H9 (cell line): ENCODE results near the gene ACTN4. TPM values are rescaled to one million over a fixed set of nuclear protein-coding genes. Genes with fewer than 3 reads are reported as not detected.

ENCODE experiments used
- DNase-seq: peaks from one replicate; pipeline ENCODE4 v3.0.0-alpha.2; 2017
- H2AFZ ChIP-seq: one replicate; pipeline ENCODE4 v1.6.1; 2013; ENCODE audit warnings: mild to moderate bottlenecking, low read length, control low read depth, moderate library complexity
- H2AK5ac ChIP-seq: 2 replicates; pipeline ENCODE4 v1.6.1; 2013; ENCODE audit warnings: low read length, control low read depth, mixed read lengths; ENCODE audit not compliant: insufficient read length
- H2BK120ac ChIP-seq: one replicate; pipeline ENCODE4 v1.6.1; 2013; ENCODE audit warnings: low read depth, mild to moderate bottlenecking, low read length, control low read depth, inconsistent platforms; ENCODE audit not compliant: poor library complexity, severe bottlenecking
- H2BK12ac ChIP-seq: 2 replicates; pipeline ENCODE4 v1.6.1; 2013; ENCODE audit warnings: low read length, control low read depth, mixed read lengths, low read depth; ENCODE audit not compliant: insufficient read length
- H2BK15ac ChIP-seq: 2 replicates; pipeline ENCODE4 v1.6.1; 2013; ENCODE audit warnings: low read depth, low read length, control low read depth
- H2BK20ac ChIP-seq: one replicate; pipeline ENCODE4 v1.6.1; 2013; ENCODE audit warnings: low read depth, mild to moderate bottlenecking, low read length, control low read depth, inconsistent platforms; ENCODE audit not compliant: poor library complexity, severe bottlenecking
- H2BK5ac ChIP-seq: 2 replicates; pipeline ENCODE4 v1.6.1; 2013; ENCODE audit warnings: low read length, control low read depth, mixed read lengths; ENCODE audit not compliant: insufficient read length
- H3K14ac ChIP-seq: 2 replicates; pipeline ENCODE4 v1.6.1; 2013; ENCODE audit warnings: low read length, control low read depth; ENCODE audit not compliant: insufficient read depth
- H3K18ac ChIP-seq: 2 replicates; pipeline ENCODE4 v1.6.1; 2013; ENCODE audit warnings: low read depth, mild to moderate bottlenecking, mixed read lengths, low read length, control low read depth; ENCODE audit not compliant: insufficient read length
- H3K23ac ChIP-seq: 2 replicates; pipeline ENCODE4 v1.6.1; 2013; ENCODE audit warnings: low read length, control low read depth, mixed read lengths, low read depth; ENCODE audit not compliant: insufficient read length
- H3K23me2 ChIP-seq: 2 replicates; pipeline ENCODE4 v1.6.1; 2013; ENCODE audit warnings: low read depth, mild to moderate bottlenecking, mixed read lengths, low read length, control low read depth; ENCODE audit not compliant: insufficient read length, poor library complexity, severe bottlenecking
- H3K27ac ChIP-seq: 2 replicates; pipeline ENCODE4 v1.5.1; 2013; ENCODE audit warnings: low read length, control low read depth, mixed read lengths, low read depth; ENCODE audit not compliant: insufficient read length
- H3K27me3 ChIP-seq: 2 replicates; pipeline ENCODE4 v1.6.1; 2013; ENCODE audit warnings: low read length, control low read depth, inconsistent platforms; ENCODE audit not compliant: insufficient read depth
- H3K4ac ChIP-seq: 2 replicates; pipeline ENCODE4 v1.6.1; 2013; ENCODE audit warnings: low read depth, mild to moderate bottlenecking, control low read depth, inconsistent platforms, low read length, moderate library complexity
- H3K4me1 ChIP-seq: 2 replicates; pipeline ENCODE4 v1.6.1; 2013; ENCODE audit warnings: low read length, control low read depth, inconsistent platforms; ENCODE audit not compliant: insufficient read depth
- H3K4me2 ChIP-seq: 2 replicates; pipeline ENCODE4 v1.6.1; 2013; ENCODE audit warnings: low read length, control low read depth, mixed read lengths; ENCODE audit not compliant: insufficient read length, insufficient read depth
- H3K56ac ChIP-seq: 2 replicates; pipeline ENCODE4 v1.6.1; 2013; ENCODE audit warnings: low read depth, mild to moderate bottlenecking, mixed read lengths, low read length, control low read depth; ENCODE audit not compliant: insufficient read length
- H3K79me1 ChIP-seq: 2 replicates; pipeline ENCODE4 v1.6.1; 2013; ENCODE audit warnings: low read depth, mild to moderate bottlenecking, moderate library complexity, low read length, control low read depth, inconsistent platforms; ENCODE audit not compliant: insufficient read depth, poor library complexity, severe bottlenecking
- H3K79me2 ChIP-seq: 2 replicates; pipeline ENCODE4 v1.6.1; 2013; ENCODE audit warnings: low read length, control low read depth, inconsistent platforms; ENCODE audit not compliant: insufficient read depth
- H3K9ac ChIP-seq: 2 replicates; pipeline ENCODE4 v1.6.1; 2013; ENCODE audit warnings: low read length, control low read depth, mixed read lengths; ENCODE audit not compliant: insufficient read length; ENCODE audit errors: extremely low read depth
- H3K9me3 ChIP-seq: one replicate; pipeline ENCODE4 v1.6.1; 2013; ENCODE audit warnings: low read depth, low read length, inconsistent platforms; ENCODE audit not compliant: control insufficient read depth
- H3T11ph ChIP-seq: one replicate; pipeline ENCODE4 v1.6.1; 2013; ENCODE audit warnings: mild to moderate bottlenecking, low read length, control low read depth, inconsistent platforms
- H4K20me1 ChIP-seq: one replicate; pipeline ENCODE4 v1.6.1; 2013; ENCODE audit not compliant: control insufficient read depth, insufficient read length, insufficient read depth
- H4K5ac ChIP-seq: 2 replicates; pipeline ENCODE4 v1.6.1; 2013; ENCODE audit warnings: low read depth, mild to moderate bottlenecking, mixed read lengths, low read length, control low read depth; ENCODE audit not compliant: insufficient read length
- H4K8ac ChIP-seq: replicated peaks from 2 replicates; pipeline ENCODE4 v1.6.1; 2013; ENCODE audit warnings: low read length, control low read depth, mixed read lengths, low read depth; ENCODE audit not compliant: insufficient read length
- H4K91ac ChIP-seq: 2 replicates; pipeline ENCODE4 v1.6.1; 2013; ENCODE audit warnings: low read depth, mild to moderate bottlenecking, moderate library complexity, mixed read lengths, low read length, control low read depth; ENCODE audit not compliant: insufficient read length
- H3K27ac Mint-ChIP-seq, 3 experiments: 2 replicates in 2 of 3; 3 replicates in 1 of 3; pipeline ENCODE4 v1.8.0; 2020 to 2021; ENCODE audit warnings: mixed read lengths in 3 of 3, mild to moderate bottlenecking in 1 of 3, moderate library complexity in 1 of 3
- H3K27me3 Mint-ChIP-seq: 2 replicates; pipeline ENCODE4 v1.8.0; 2021; ENCODE audit warnings: low read depth, mild to moderate bottlenecking, moderate library complexity, mixed read lengths
- H3K36me3 Mint-ChIP-seq, 3 experiments: 2 replicates in 2 of 3; 3 replicates in 1 of 3; pipeline ENCODE4 v1.8.0; 2020 to 2021; ENCODE audit warnings: low read depth in 3 of 3, mixed read lengths in 3 of 3; ENCODE audit not compliant: insufficient read depth in 1 of 3
- H3K4me1 Mint-ChIP-seq, 2 experiments: 2 replicates each; pipeline ENCODE4 v1.8.0; 2020; ENCODE audit warnings: mixed read lengths in 2 of 2
- H3K4me3 Mint-ChIP-seq, 2 experiments: 2 replicates in 1 of 2; 3 replicates in 1 of 2; pipeline ENCODE4 v1.8.0; 2020 to 2021; ENCODE audit warnings: mild to moderate bottlenecking in 2 of 2, mixed read lengths in 2 of 2, moderate library complexity in 1 of 2
- H3K9me3 Mint-ChIP-seq, 2 experiments: 2 replicates in 1 of 2; 3 replicates in 1 of 2; pipeline ENCODE4 v1.8.0; 2020; ENCODE audit warnings: mild to moderate bottlenecking in 2 of 2, mixed read lengths in 2 of 2, moderate library complexity in 1 of 2
- CTCF ChIP-seq: fragments of 200-600 bp; sonication (generic); conservative IDR thresholded peaks from 3 replicates; pipeline ENCODE4 v1.8.0; 2021; ENCODE audit warnings: antibody characterized with exemption, mild to moderate bottlenecking
- WGBS: extraction: QIAGEN DNeasy Blood & Tissue Kit; methylation state at CpG from one replicate; pipeline ENCODE4 v1.1.7; 2013; ENCODE audit warnings: missing lambda C conversion rate, low lambda C conversion rate, mixed read lengths; ENCODE audit not compliant: insufficient read length; ENCODE audit errors: extremely low coverage; 5-methylcytosine and 5-hydroxymethylcytosine counted together
- total RNA-seq: library from RNA; stranded (reverse); gene quantifications from 2 replicates; pipeline ENCODE4 v1.2.1, GENCODE V29; 2021

The ACTN4 gene
- total RNA-seq, 1 experiment from 2014 or later, result 369 TPM

GRCh38 chr19:38740932-38741331, 93.5 kb downstream of the ACTN4 start:
- H3K9me3 Mint-ChIP-seq, result no peaks in the 10 kb centered on the region; a peak in 1 of 5 replicates
- peaks cover 2 to 11% of the 10 kb centered on the region in 2 experiments; a peak in 2 of 4 replicates for H3K4me1 Mint-ChIP-seq

More at GRCh38 chr19:38740932-38741331, 93.5 kb downstream of the ACTN4 start:
- Histone ChIP-seq H2AK5ac (no peak overlapping the region), H3K27me3 (no peaks in the 10 kb centered on the region; the same call in 1 of the 2 replicates), H3K9me3 (no peaks in the 10 kb centered on the region), H3K56ac (no peak overlapping the region), H4K91ac (no peak overlapping the region), H4K8ac (no peak overlapping the region), H3K23ac (no peak overlapping the region), H4K5ac (no peak overlapping the region), H3K14ac (no peak overlapping the region), H3K4me1 (no peaks in the 10 kb centered on the region), H4K20me1 (no peaks in the 10 kb centered on the region), H3K9ac (no peak overlapping the region), H2BK15ac (no peak overlapping the region), H3K79me2 (no peaks in the 10 kb centered on the region), H3K23me2 (peaks cover 3% of the 10 kb centered on the region), H2BK20ac (no peak overlapping the region), H3K18ac (no peak overlapping the region), H3K79me1 (no peaks in the 10 kb centered on the region), H2AFZ (no peak overlapping the region), H2BK120ac (no peak overlapping the region), H2BK12ac (no peak overlapping the region), H3K4ac (no peak overlapping the region), H3K4me2 (no peak overlapping the region), H3T11ph (no peak overlapping the region), H2BK5ac (no peak overlapping the region), H3K27ac (no peak overlapping the region)
- H3K36me3 Mint-ChIP-seq, result peaks cover 0 to 6% (median 0%) of the 10 kb centered on the region in 3 experiments; a peak in 3 of 7 replicates
- H3K27me3 Mint-ChIP-seq, result peaks cover 29% of the 10 kb centered on the region
- TF ChIP-seq CTCF, result no peak
- DNase-seq, result no peak
- no peak overlapping the region for H3K4me3 Mint-ChIP-seq
- no CpG with 5 or more reads among the region's 2 CpGs for WGBS
- H3K27ac Mint-ChIP-seq, result no peak overlapping the region
